Measurements from ENCODE around the gene RDM1.
"Not testable (repeated sequence)": the region's sequence is repeated elsewhere in the genome, so short reads cannot be mapped to it uniquely, and the experiment has no call there.

RDM1 gene

GRCh38 chr17:35930211-35931065 lies at the start of gene RDM1:
Gene RDM1 (minus strand): TSS chr17:35930773. CDS start chr17:35930727, 46 bp downstream.
- DNase-seq: peak; percentile 91

- DNase-seq: no peak
Measured at GRCh38 chr17:35978346-35978745, 47.8 kb upstream of the RDM1 start.

GRCh38 chr17:35977509-35977908 lies 46.9 kb upstream of the RDM1 start:
- DNase-seq: no peak

- no peak for DNase-seq
Measured at GRCh38 chr17:35973333-35974260, 43.0 kb upstream of the RDM1 start.

- DNase-seq: no peak
Measured at GRCh38 chr17:35972945-35973332, 42.4 kb upstream of the RDM1 start.

GRCh38 chr17:35972535-35972934 lies 42.0 kb upstream of the RDM1 start:
- no peak for DNase-seq

- no peak for DNase-seq
Measured at GRCh38 chr17:35972066-35972465, 41.5 kb upstream of the RDM1 start.

- DNase-seq: peak; percentile 84
Measured at GRCh38 chr17:35969558-35970380, 39.2 kb upstream of the RDM1 start.

GRCh38 chr17:35968520-35969054 lies 38.0 kb upstream of the RDM1 start:
- no peak for DNase-seq

- no peak for DNase-seq
Measured at GRCh38 chr17:35965272-35965671, 34.7 kb upstream of the RDM1 start.

- no peak for DNase-seq
Measured at GRCh38 chr17:35963663-35964062, 33.1 kb upstream of the RDM1 start.

- DNase-seq: no peak
Measured at GRCh38 chr17:35953720-35954119, 23.1 kb upstream of the RDM1 start.

- DNase-seq: no peak
Measured at GRCh38 chr17:35949401-35949800, 18.8 kb upstream of the RDM1 start.

GRCh38 chr17:35948092-35948491 lies 17.5 kb upstream of the RDM1 start:
- no peak for DNase-seq

- DNase-seq: peak; percentile 75
Measured at GRCh38 chr17:35947156-35947585, 16.6 kb upstream of the RDM1 start.

GRCh38 chr17:35944151-35944550 lies 13.6 kb upstream of the RDM1 start:
- DNase-seq: no peak

- no peak for DNase-seq
Measured at GRCh38 chr17:35943537-35943936, 13.0 kb upstream of the RDM1 start, which contains the start of gene LYZL6. Gene LYZL6 (minus strand): TSS chr17:35943713. CDS start chr17:35939356, 4,357 bp downstream.

- DNase-seq: no peak
Measured at GRCh38 chr17:35942588-35943186, 12.1 kb upstream of the RDM1 start.

GRCh38 chr17:35938492-35938891 lies 7.9 kb upstream of the RDM1 start:
- DNase-seq: not testable (repeated sequence)

GRCh38 chr17:35936063-35936462 lies 5.5 kb upstream of the RDM1 start:
- no peak for DNase-seq

GRCh38 chr17:35934760-35935159 lies 4.2 kb upstream of the RDM1 start:
- no peak for DNase-seq

- no peak for DNase-seq
Measured at GRCh38 chr17:35932586-35932985, 2.0 kb upstream of the RDM1 start.

All from NCI-H774 (cell line).